ENCODE data around the gene CELF1.
"Not testable (repeated sequence)": the region's sequence is repeated elsewhere in the genome, so short reads cannot be mapped to it uniquely, and the experiment has no call there.

The CELF1 gene

GRCh38 chr11:47573321-47573720 lies 20.4 kb upstream of the CELF1 start:
- DNase-seq = no peak

DNA sequence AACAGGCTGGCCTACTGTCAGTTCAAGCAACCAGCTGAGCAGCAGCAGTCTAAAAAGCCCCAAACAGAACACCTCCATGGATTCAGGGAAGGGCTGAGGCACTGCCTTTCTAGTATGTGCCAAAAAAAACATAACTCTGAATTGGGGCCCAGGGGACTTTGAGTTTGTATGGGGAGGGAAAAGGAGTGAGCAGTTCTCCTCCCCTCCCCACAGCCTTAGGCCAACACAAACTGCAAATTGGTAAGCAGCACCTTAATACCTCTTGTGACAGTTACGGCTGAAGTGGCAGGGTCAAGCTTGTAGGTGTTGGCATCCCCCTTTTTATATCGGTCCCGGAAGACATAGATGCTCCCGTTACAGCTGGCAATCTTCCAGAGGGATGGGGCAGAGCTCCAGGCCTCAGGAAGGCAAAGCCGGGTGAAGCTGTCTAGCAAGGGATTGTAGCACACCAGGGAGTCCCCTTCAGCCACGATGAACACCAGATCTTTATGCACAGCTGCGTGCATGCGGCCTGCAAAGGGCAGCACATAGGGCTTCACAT lies 19.9 kb upstream of the CELF1 start:
- DNase-seq = no peak

GRCh38 chr11:47571895-47572294 lies 19.0 kb upstream of the CELF1 start:
- no peak for DNase-seq

DNA sequence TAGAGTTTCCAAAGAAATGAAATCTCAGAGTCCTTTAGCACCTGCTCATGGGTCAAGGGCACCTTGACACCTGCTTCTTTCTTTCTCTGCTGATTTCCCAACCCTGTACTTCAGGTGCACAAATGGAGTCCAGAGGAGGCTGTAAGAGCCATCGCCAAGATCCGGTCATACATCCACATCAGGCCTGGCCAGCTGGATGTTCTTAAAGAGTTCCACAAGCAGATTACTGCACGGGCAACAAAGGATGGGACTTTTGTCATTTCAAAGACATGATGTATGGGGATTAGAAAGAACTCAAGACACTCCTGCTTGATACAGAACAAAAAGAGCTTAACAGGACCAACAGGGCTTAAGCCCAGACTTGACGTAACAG lies 18.4 kb upstream of the CELF1 start:
- no peak for DNase-seq

- DNase-seq = no peak
Measured at GRCh38 chr11:47570651-47571356, 17.9 kb upstream of the CELF1 start.

- DNase-seq = no peak
Measured at GRCh38 chr11:47569646-47570045, 16.7 kb upstream of the CELF1 start.

DNA sequence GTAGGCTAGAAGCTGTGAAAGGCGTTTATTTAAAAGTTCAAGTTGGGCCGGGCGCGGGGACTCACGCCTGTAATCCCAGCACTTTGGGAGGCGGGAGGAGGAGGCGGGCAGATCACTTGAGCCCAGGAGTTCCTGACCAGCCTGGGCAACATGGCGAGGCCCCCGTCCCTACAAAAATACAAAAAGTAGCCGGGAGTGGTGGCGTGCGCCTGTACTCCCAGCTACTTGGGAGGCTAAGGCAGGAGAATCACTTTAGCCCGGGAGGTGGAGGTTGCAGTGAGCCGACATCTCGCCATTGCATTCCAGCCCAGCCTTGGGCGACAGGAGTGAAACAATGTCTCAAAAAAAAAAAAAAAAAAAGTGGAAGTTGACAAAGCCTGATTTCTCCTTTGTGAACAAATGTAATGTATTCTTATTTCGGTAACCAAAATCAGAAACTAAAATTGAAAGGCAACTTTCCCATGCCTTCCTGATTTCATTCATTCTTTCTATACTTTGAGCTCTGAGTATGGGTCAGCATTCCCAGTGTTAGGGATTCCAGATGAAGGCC lies 13.3 kb upstream of the CELF1 start:
- no peak for DNase-seq

GRCh38 chr11:47565340-47566148 lies 12.6 kb upstream of the CELF1 start, which contains the start of gene PTPMT1:
Gene PTPMT1, plus strand, starts transcription at chr11:47565599. Its CDS starts 24 bp downstream, at chr11:47565623.
- peak; percentile 45 for DNase-seq

DNA sequence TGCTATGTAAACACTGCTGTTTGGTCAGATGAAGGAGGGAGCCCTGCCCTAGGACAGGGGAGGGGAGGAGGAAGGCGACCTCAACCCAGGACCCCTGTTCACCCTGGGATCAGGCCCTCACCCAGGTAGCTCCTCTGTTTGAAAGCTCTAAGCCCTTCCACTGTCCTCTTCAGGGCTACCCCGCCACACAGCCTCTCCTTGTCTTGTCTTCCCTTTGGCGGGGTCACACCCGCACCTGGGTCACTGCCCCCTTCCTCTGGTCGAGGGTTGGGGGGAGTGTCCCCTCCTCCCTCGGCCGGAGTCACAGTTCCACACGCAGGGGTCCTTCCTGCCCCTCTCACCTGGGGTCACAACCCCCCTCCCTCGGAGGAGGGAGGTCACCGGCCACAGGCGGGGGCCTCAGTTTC lies 12.0 kb upstream of the CELF1 start:
- DNase-seq = no peak

DNA sequence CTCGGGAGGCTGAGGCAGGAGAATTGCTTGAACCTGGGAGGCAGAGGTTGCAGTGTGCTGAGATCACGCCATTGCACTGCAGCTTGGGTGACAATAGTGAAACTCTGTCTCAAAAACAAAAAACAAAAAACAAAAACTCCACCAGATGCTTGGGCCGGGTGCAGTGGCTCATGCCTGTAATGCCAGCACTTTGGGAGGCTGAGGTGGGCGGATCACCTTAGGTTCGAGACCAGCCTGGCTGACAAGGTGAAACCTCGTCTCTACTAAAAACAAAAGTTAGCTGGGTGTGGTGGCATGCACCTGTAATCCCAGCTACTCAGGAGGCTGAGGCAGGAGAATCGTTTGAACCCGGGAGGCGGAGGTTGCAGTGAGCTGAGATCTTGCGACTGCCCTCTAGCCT lies 11.4 kb upstream of the CELF1 start:
- DNase-seq = not testable (repeated sequence)

GRCh38 chr11:47562393-47562792 lies 9.5 kb upstream of the CELF1 start:
- not testable (repeated sequence) for DNase-seq

- DNase-seq = no peak
Measured at GRCh38 chr11:47560426-47560825, 7.5 kb upstream of the CELF1 start.

DNA sequence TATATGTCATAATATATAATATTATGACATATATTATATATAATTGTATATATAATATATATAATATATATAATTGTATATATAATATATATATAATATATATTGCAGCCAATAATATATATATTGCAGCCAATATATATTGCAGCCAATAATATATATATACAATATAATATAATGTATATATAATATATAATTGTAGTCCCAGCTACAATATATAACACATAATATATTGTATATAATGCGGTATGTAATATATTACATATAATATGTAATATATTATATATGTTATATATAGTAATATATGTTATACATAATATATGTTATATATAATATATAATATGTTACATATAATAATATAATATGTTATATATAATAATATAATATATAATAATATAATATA lies 5.8 kb upstream of the CELF1 start:
- DNase-seq = no peak

GRCh38 chr11:47557004-47557403 lies 4.1 kb upstream of the CELF1 start:
- not testable (repeated sequence) for DNase-seq

GRCh38 chr11:47553406-47553743 lies 443 bp upstream of the CELF1 start:
- no peak for DNase-seq

GRCh38 chr11:47552056-47552565 lies 821 bp downstream of the CELF1 start:
- no peak for DNase-seq

DNA sequence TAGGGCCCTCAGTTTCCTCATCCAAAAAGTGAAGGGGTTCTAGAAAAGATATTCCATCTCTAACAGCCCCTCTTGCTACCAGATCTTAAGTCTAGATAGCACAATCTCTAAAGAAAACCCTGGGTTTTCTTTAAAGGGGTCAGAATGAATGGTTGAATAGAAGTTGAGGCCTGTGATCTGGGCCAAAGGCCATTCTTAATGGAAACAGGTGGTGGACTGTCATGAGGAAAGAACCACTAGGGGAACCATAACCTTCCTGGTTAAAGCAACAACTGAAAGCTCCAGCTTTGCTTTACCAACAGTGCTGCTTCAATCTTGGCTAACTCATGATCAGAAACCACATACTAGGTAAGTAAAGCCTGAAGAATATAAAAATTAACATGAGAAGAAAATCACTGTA lies 1.8 kb downstream of the CELF1 start:
- no peak for DNase-seq

DNA sequence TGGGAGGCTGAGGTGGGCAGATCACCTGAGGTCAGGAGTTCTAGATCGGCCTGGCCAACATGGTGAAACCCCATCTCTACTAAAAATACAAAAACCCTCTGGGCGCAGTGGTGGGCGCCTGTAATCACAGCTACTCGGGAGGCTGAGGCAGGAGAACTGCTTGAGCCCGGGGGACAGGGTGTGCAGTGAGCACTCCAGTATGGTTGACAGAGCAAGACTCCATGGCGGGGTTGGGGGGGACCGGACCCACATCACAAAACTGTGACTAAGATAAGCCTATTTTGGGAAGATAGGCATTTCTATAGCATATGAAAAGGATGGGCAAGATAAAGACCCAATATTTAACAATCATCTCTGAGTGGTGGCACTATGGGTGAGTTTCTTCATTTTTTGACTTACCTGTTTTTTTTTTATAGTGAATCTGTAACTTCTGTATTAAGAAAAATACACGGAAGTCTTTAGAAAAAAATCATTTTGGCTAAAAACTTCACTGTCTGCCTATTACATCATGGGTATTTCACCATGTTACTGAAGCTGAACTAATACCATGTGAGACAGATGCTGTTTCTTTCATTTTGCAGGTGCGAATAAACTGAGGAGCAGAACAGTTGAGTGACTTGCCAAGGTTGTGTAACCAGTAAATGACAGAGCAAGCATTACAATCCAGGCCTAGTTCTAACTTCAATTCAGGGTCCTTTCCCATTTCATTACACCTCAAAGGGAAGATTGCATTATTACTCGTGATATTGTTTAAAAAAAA lies 2.5 kb downstream of the CELF1 start:
- no peak for DNase-seq

- not testable (repeated sequence) for DNase-seq
Measured at GRCh38 chr11:47546274-47546673, 6.7 kb downstream of the CELF1 start.

GRCh38 chr11:47545298-47545697 lies 7.6 kb downstream of the CELF1 start:
- DNase-seq = no peak

DNA sequence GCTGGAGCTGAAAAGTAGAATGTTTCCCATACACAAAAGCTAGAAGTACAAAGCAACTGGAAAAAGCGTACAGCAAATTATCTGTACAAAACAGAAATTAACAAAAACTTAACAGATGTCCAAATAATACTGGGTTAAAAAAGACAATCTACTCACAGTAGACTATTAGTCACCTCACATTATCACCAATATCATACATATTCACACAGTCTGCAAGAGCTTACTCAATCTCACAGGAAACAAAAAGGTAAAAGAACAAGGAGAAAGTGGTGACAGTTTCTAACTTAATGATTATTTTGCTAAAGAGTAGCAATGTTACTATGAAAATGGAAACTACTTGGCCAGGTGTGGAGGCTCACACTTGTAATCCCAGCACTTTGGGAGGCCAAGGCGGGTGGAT lies 11.9 kb downstream of the CELF1 start:
- no peak for DNase-seq

DNA sequence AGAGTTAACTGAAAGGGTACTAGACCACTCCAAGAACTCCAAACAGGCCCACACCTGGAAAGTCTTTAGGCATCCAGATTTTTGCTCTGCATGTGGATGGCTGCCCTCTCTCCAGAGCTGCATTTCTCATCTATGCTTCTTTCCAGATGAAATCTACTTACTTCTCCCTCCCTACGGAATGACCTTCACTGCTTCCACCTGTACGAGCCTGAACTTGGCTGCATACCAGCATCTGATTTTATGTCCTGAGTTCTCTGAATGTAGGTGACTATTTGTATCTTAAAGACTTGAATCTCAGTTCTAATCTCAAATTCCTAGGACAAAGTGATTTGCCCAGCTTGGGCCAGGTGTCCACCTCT lies 13.3 kb downstream of the CELF1 start:
- DNase-seq = no peak

Data from effector CD4-positive, alpha-beta T cell (primary cell).